K562 (cell line): ENCODE measurements around the gene PXMP2. TPM values are rescaled to one million over a fixed set of nuclear protein-coding genes. Genes with fewer than 3 reads are reported as not detected.

Source experiments
- ATF1 ChIP-seq, 2 experiments: fragments of 450-650 bp in 1 of 2; IDR thresholded peaks; 2 replicates each; pipeline ENCODE4 v1.6.1; 2016; ENCODE audit warnings: missing compliant biosample characterization in 1 of 2, missing genetic modification characterization in 1 of 2
- CBX3 ChIP-seq, 2 experiments: IDR thresholded peaks; 1 replicate in 1 of 2; 2 replicates in 1 of 2; pipeline ENCODE4 v1.6.1; 2012; ENCODE audit warnings: inconsistent platforms in 2 of 2, low read length in 2 of 2, borderline replicate concordance in 1 of 2, control low read depth in 1 of 2
- FOXK1 ChIP-seq: sonication (generic); formaldehyde crosslinking; IDR thresholded peaks from 2 replicates; pipeline ENCODE4 v1.8.0; 2022; ENCODE audit warnings: missing genetic modification reagents, mild to moderate bottlenecking, borderline replicate concordance
- HMG20B ChIP-seq: fragments of 250-450 bp; sonication (Bioruptor Pico); IDR thresholded peaks from 2 replicates; pipeline ENCODE4 v1.5.0; 2021; ENCODE audit warnings: mild to moderate bottlenecking
- JUNB ChIP-seq: fragments of 450-650 bp; formaldehyde crosslinking; conservative IDR thresholded peaks from 2 replicates; pipeline ENCODE4 v1.4.0; 2020; ENCODE audit warnings: mild to moderate bottlenecking
- LEF1 ChIP-seq: fragments of 450-650 bp; IDR thresholded peaks from 2 replicates; pipeline ENCODE4 v1.6.1; 2016; ENCODE audit warnings: mild to moderate bottlenecking
- NFIC ChIP-seq: fragments of 450-650 bp; IDR thresholded peaks from 2 replicates; pipeline ENCODE4 v1.6.1; 2017; ENCODE audit warnings: mild to moderate bottlenecking, inconsistent platforms
- OTX1 ChIP-seq: fragments of 450-650 bp; formaldehyde crosslinking; IDR thresholded peaks from 2 replicates; pipeline ENCODE4 v1.4.0; 2022; ENCODE audit warnings: mild to moderate bottlenecking
- PHB2 ChIP-seq: fragments of 450-650 bp; IDR thresholded peaks from 2 replicates; pipeline ENCODE4 v1.6.1; 2017; ENCODE audit warnings: low read depth
- PML ChIP-seq: IDR thresholded peaks from 2 replicates; pipeline ENCODE4 v1.6.1; 2012; ENCODE audit warnings: low read length, inconsistent platforms
- SP2 ChIP-seq: IDR thresholded peaks from 2 replicates; pipeline ENCODE4 v1.6.1; 2011; ENCODE audit warnings: mild to moderate bottlenecking, low read depth, low read length, moderate library complexity; ENCODE audit not compliant: poor library complexity, severe bottlenecking; ENCODE audit errors: extremely low read depth
- ZFX ChIP-seq: sonication (generic); formaldehyde crosslinking; IDR thresholded peaks from 2 replicates; pipeline ENCODE4 v1.8.0; 2022; ENCODE audit warnings: mild to moderate bottlenecking, missing genetic modification reagents, moderate library complexity
- ZNF384 ChIP-seq: IDR thresholded peaks from 2 replicates; pipeline ENCODE4 v1.6.1; 2012; ENCODE audit warnings: low read depth, low read length, improper control_type of control experiment
- polyA plus RNA-seq, 8 experiments: library from polyadenylated mRNA; depleted of rRNA in 4 of 8; stranded (reverse) in 5 of 8; unstranded in 3 of 8; fragments of >200 nt; fragmentation: Nextera tagmentation in 2 of 8; fragmentation: Illumina TruSeq in 1 of 8; extraction: Ambion mirVana in 2 of 8; extraction: Trizol in 1 of 8; gene quantifications; 2 replicates each; pipeline versions ENCODE4 v1.2.1 to v1.2.3, GENCODE V29; 2011 to 2014; ENCODE audit warnings: inconsistent platforms in 1 of 8, missing spikeins in 1 of 8
- total RNA-seq, 7 experiments: library from RNA; depleted of rRNA in 6 of 7; stranded (reverse); fragments of >200 nt in 6 of 7; fragmentation: Illumina TruSeq in 2 of 7; extraction: Trizol in 2 of 7; gene quantifications; 2 replicates each; pipeline versions ENCODE4 v1.2.1 to v1.2.3, GENCODE V29; 2011 to 2021; ENCODE audit warnings: low replicate concordance in 1 of 7
- TF ChIP-seq, protein P1 (sequence below): fragments of 250-450 bp; sonication (Bioruptor Pico); IDR thresholded peaks from 2 replicates; pipeline ENCODE4 v1.8.0; 2022; ENCODE audit warnings: moderate library complexity, mild to moderate bottlenecking, inconsistent platforms
- TF ChIP-seq, protein P2 (sequence below): fragments of 250-450 bp; sonication (Bioruptor Pico); IDR thresholded peaks from 2 replicates; pipeline ENCODE4 v1.6.1; 2021; ENCODE audit warnings: mild to moderate bottlenecking
- TF ChIP-seq, protein P3 (sequence below): fragments of 200-800 bp; sonication (Bioruptor generic); IDR thresholded peaks from 2 replicates; pipeline ENCODE4 v1.6.1; 2017; ENCODE audit warnings: missing genetic modification characterization, missing compliant biosample characterization
- TF ChIP-seq, protein P4 (sequence below): fragments of 250-450 bp; sonication (Bioruptor Pico); IDR thresholded peaks from 2 replicates; pipeline ENCODE4 v1.5.0; 2021
- TF ChIP-seq, protein P5 (sequence below), 2 experiments: IDR thresholded peaks; 2 replicates each; pipeline ENCODE4 v1.6.1; 2012; ENCODE audit warnings: improper control_type of control experiment in 2 of 2, low read depth in 2 of 2, low read length in 2 of 2, borderline replicate concordance in 1 of 2

Gene PXMP2
- total and polyA plus RNA-seq, 9 of the 15 experiments (the other 6 are each of a cell fraction or from before 2014, with no cell fraction given) = 3.0 to 66.1 (median 44.7) TPM

DNA sequence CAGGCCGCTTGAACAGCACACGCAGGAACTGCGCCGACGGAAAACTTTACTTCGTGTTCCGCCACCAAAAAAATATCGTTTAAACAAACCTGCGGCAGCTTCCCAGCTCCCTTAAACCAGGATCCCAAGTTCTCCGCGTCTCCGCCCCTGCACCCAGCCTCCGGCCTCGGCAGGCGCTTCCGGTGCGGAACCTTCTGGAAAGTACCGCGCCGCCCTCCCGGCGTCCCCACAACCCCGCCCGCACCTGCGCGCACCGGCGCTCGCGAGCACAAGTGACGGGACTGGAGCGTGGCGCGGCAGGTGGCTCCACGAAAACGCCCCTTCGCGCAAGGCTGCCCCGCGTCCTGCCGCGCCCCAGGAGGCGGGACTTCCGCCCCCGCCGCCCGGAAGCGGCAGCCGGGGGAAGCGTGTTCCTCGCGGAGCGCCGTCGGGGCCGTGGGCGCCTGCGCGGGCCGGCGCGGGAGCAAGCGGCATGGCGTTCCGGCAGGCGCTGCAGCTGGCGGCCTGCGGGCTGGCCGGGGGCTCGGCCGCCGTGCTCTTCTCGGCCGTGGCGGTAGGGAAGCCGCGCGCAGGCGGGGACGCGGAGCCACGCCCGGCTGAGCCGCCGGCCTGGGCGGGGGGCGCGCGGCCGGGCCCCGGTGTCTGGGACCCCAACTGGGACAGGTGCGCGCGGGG, 23.2 kb downstream of the PXMP2 start, which contains the start of gene PGAM5 (continued):
- TF ChIP-seq, protein P1, sequence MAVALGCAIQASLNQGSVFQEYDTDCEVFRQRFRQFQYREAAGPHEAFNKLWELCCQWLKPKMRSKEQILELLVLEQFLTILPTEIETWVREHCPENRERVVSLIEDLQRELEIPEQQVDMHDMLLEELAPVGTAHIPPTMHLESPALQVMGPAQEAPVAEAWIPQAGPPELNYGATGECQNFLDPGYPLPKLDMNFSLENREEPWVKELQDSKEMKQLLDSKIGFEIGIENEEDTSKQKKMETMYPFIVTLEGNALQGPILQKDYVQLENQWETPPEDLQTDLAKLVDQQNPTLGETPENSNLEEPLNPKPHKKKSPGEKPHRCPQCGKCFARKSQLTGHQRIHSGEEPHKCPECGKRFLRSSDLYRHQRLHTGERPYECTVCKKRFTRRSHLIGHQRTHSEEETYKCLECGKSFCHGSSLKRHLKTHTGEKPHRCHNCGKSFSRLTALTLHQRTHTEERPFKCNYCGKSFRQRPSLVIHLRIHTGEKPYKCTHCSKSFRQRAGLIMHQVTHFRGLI (CRISPR knock-in tag) = no peak
- TF ChIP-seq ATF1 (CRISPR knock-in tag; IDR thresholded peaks at IDR 0.05) = no peak
- TF ChIP-seq ATF1 (tag; IDR thresholded peaks at IDR 0.05) = peak; percentile 66
- no peak for TF ChIP-seq FOXK1
- TF ChIP-seq, protein P2, sequence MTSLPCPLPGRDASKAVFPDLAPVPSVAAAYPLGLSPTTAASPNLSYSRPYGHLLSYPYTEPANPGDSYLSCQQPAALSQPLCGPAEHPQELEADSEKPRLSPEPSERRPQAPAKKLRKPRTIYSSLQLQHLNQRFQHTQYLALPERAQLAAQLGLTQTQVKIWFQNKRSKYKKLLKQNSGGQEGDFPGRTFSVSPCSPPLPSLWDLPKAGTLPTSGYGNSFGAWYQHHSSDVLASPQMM (CRISPR knock-in tag) = no peak
- peak in 1 of 2 experiments; percentile 12; a peak in 1 of 3 replicates for TF ChIP-seq CBX3 (IDR thresholded peaks at IDR 0.05; ENCODE audit: borderline replicate concordance in 1 of 2, low read length in 2 of 2)
- TF ChIP-seq, protein P3, sequence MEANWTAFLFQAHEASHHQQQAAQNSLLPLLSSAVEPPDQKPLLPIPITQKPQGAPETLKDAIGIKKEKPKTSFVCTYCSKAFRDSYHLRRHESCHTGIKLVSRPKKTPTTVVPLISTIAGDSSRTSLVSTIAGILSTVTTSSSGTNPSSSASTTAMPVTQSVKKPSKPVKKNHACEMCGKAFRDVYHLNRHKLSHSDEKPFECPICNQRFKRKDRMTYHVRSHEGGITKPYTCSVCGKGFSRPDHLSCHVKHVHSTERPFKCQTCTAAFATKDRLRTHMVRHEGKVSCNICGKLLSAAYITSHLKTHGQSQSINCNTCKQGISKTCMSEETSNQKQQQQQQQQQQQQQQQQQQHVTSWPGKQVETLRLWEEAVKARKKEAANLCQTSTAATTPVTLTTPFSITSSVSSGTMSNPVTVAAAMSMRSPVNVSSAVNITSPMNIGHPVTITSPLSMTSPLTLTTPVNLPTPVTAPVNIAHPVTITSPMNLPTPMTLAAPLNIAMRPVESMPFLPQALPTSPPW (CRISPR knock-in tag) = peak; percentile 72
- peak; percentile 43 for TF ChIP-seq ZFX
- TF ChIP-seq HMG20B (CRISPR knock-in tag) = no peak
- TF ChIP-seq LEF1 = no peak
- TF ChIP-seq OTX1 (CRISPR knock-in tag) = no peak
- TF ChIP-seq SP2 = peak; percentile 52
- peak; percentile 20; the same call in 1 of the 2 replicates for TF ChIP-seq NFIC
- TF ChIP-seq, protein P4, sequence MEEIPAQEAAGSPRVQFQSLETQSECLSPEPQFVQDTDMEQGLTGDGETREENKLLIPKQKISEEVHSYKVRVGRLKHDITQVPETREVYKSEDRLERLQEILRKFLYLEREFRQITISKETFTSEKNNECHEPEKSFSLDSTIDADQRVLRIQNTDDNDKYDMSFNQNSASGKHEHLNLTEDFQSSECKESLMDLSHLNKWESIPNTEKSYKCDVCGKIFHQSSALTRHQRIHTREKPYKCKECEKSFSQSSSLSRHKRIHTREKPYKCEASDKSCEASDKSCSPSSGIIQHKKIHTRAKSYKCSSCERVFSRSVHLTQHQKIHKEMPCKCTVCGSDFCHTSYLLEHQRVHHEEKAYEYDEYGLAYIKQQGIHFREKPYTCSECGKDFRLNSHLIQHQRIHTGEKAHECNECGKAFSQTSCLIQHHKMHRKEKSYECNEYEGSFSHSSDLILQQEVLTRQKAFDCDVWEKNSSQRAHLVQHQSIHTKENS (CRISPR knock-in tag) = no peak
- TF ChIP-seq JUNB (CRISPR knock-in tag) = no peak
- no peak for TF ChIP-seq PHB2
- TF ChIP-seq, protein P5, sequence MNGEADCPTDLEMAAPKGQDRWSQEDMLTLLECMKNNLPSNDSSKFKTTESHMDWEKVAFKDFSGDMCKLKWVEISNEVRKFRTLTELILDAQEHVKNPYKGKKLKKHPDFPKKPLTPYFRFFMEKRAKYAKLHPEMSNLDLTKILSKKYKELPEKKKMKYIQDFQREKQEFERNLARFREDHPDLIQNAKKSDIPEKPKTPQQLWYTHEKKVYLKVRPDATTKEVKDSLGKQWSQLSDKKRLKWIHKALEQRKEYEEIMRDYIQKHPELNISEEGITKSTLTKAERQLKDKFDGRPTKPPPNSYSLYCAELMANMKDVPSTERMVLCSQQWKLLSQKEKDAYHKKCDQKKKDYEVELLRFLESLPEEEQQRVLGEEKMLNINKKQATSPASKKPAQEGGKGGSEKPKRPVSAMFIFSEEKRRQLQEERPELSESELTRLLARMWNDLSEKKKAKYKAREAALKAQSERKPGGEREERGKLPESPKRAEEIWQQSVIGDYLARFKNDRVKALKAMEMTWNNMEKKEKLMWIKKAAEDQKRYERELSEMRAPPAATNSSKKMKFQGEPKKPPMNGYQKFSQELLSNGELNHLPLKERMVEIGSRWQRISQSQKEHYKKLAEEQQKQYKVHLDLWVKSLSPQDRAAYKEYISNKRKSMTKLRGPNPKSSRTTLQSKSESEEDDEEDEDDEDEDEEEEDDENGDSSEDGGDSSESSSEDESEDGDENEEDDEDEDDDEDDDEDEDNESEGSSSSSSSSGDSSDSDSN (IDR thresholded peaks at IDR 0.05; ENCODE audit: borderline replicate concordance in 1 of 2, low read depth in 2 of 2, low read length in 2 of 2) = peak in 1 of 2 experiments; percentile 67; a peak in 1 of 4 replicates
- TF ChIP-seq PML = peak; percentile 46; the same call in 1 of the 2 replicates
- TF ChIP-seq ZNF384 = no peak
